Heart left ventricle (tissue), 13 donors: ENCODE results near the gene HYLS1.

ENCODE experiments used
- CTCF ChIP-seq, 12 donors: fragments of 200-600 bp; sonication (generic) in 4 of 12; IDR thresholded peaks; one replicate each; pipeline versions ENCODE4 v1.5.0 to v1.8.0; 2018 to 2022; ENCODE audit warnings: antibody characterized with exemption in 12 of 12, mild to moderate bottlenecking in 5 of 12
- POLR2A ChIP-seq, 2 donors: fragments of 450-650 bp; IDR thresholded peaks; one replicate each; pipeline ENCODE4 v1.6.1; 2017; ENCODE audit warnings: antibody characterized with exemption in 2 of 2, mild to moderate bottlenecking in 2 of 2, moderate library complexity in 2 of 2
- donor health status: ischemic (EF 13 %, LVEDD 7.1; RV severe dilation, severe dysfunction).
- donor health status: DM: no; HTN: yes; CAD: no.
- donor health status: DM: no; HTN: no; CAD: no.
- donor health status: ischemic (EF 25% LVEDD 6.9; RV normal size, moderate dysfunction).
- donor health status: ischemic (EF 25% LVEDD 5.7; RV mildly dilated, moderate dysfunction).
- donor health status: ischemic (EF 35%, LVEDD 5.7; RV mildly dilated, moderate dysfunction).
- donor health status: nonischemic (EF 11% LVEDD 7.7; RV severe dilation, severe dysfunction).
- donor health status: DM: yes; HTN: yes; CAD: no.
- donor health status: PGD.
- donor health status: ischemic (EF 29% LVEDD 5.4; RV normal size, mild dysfunction).
- donor health status: nonischemic (EF 23%, LVEDD 6.1; RV moderate dilation, normal function).

DNA sequence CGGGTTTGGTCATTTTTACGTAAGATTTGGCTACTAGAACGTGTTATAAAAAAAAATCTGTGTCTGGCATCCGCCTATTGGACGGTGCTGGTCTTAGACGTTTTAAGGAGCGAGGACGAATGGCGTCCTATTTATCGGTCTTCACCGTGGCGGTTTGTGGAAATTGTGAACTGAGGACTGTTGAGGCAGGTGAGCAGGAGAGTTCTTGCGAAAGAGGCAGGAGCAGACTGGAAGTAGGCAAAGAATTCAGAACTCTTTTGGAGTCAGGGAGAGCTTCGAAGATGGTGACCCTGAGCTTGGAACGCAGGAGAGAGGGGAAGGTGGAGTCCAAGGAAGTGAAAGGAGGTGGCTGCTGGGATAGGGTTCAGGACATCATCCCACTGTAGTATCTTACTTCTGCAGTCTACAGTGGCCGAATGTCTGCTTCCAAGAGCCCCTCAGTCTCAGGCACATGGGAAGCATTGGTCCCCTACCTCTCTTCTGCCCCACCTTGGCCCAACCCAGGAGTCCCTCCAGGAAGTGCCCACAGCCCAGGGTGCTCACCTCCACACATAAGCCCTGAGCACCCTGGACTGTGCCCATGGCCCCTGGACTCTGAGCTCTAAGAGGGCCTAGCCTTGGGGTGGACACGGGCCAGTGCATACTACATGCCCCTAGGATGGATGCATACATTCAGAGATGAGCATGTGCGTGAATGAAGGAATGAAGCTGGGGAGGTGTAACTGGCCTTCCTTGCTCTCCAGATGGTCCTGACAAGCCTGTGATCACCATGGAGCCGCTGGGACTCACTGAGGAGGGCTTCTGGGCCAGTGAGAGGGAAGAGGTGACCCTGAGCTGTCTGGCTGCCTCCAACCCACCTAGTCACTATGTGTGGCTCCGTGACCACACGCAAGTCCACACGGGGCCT lies 62.1 kb downstream of the HYLS1 start:
- no peak for TF ChIP-seq POLR2A (IDR thresholded peaks at IDR 0.05)
- TF ChIP-seq CTCF (IDR thresholded peaks at IDR 0.05), result no peak
